HepG2 (cell line): ENCODE measurements around the gene HJURP. TPM values are rescaled to one million over a fixed set of nuclear protein-coding genes. Genes with fewer than 3 reads are reported as not detected.

Source experiments
- CERS6 ChIP-seq: sonication (generic); formaldehyde crosslinking; IDR thresholded peaks from 2 replicates; pipeline ENCODE4 v1.5.0; 2020; ENCODE audit warnings: missing genetic modification reagents
- EED ChIP-seq: sonication (generic); formaldehyde crosslinking; IDR thresholded peaks from 2 replicates; pipeline ENCODE4 v1.5.0; 2020; ENCODE audit warnings: mild to moderate bottlenecking, missing genetic modification reagents
- GTF2F1 ChIP-seq: fragments of 150-350 bp; IDR thresholded peaks from 2 replicates; pipeline ENCODE4 v1.6.1; 2014; ENCODE audit warnings: low read length
- JUND ChIP-seq: sonication (generic); formaldehyde crosslinking; IDR thresholded peaks from 2 replicates; pipeline ENCODE4 v1.8.0; 2022; ENCODE audit warnings: mild to moderate bottlenecking, missing genetic modification reagents
- NFIC ChIP-seq: IDR thresholded peaks from 2 replicates; pipeline ENCODE4 v1.6.1; 2012; ENCODE audit warnings: mild to moderate bottlenecking, low read length, inconsistent platforms
- POLR2G ChIP-seq: fragments of 200-400 bp; formaldehyde crosslinking; IDR thresholded peaks from 2 replicates; pipeline ENCODE4 v1.6.1; 2018; ENCODE audit warnings: mild to moderate bottlenecking, low read depth, low read length, moderate library complexity
- PRDM15 ChIP-seq: sonication (generic); formaldehyde crosslinking; IDR thresholded peaks from 2 replicates; pipeline ENCODE4 v1.4.0; 2020; ENCODE audit warnings: missing genetic modification reagents
- RXRA ChIP-seq: sonication (generic); formaldehyde crosslinking; IDR thresholded peaks from 2 replicates; pipeline ENCODE4 v1.5.1; 2020; ENCODE audit warnings: missing genetic modification reagents
- THAP8 ChIP-seq: sonication (generic); formaldehyde crosslinking; IDR thresholded peaks from 2 replicates; pipeline ENCODE4 v1.5.1; 2020; ENCODE audit warnings: missing genetic modification reagents, mild to moderate bottlenecking, borderline replicate concordance
- TOPORS ChIP-seq: sonication (generic); formaldehyde crosslinking; IDR thresholded peaks from 2 replicates; pipeline ENCODE4 v1.8.0; 2023; ENCODE audit warnings: mild to moderate bottlenecking, missing genetic modification reagents
- ZBTB1 ChIP-seq: sonication (generic); formaldehyde crosslinking; IDR thresholded peaks from 2 replicates; pipeline ENCODE4 v1.4.0; 2020; ENCODE audit warnings: missing genetic modification reagents, borderline replicate concordance
- ZBTB26 ChIP-seq: IDR thresholded peaks from 2 replicates; pipeline ENCODE4 v1.6.1; 2016; ENCODE audit warnings: missing compliant biosample characterization, missing genetic modification reagents, borderline replicate concordance
- ZBTB39 ChIP-seq: sonication (generic); formaldehyde crosslinking; IDR thresholded peaks from 2 replicates; pipeline ENCODE4 v1.5.0; 2020; ENCODE audit warnings: missing genetic modification reagents
- ZNF263 ChIP-seq: sonication (generic); formaldehyde crosslinking; IDR thresholded peaks from 2 replicates; pipeline ENCODE4 v1.4.0; 2020; ENCODE audit warnings: missing genetic modification reagents
- ZNF549 ChIP-seq: sonication (generic); formaldehyde crosslinking; IDR thresholded peaks from 2 replicates; pipeline ENCODE4 v1.5.0; 2020; ENCODE audit warnings: missing genetic modification reagents
- ZNF749 ChIP-seq: sonication (generic); formaldehyde crosslinking; IDR thresholded peaks from 2 replicates; pipeline ENCODE4 v1.8.0; 2022; ENCODE audit warnings: mild to moderate bottlenecking, missing genetic modification reagents, moderate library complexity, borderline replicate concordance
- ZUFSP ChIP-seq: sonication (generic); formaldehyde crosslinking; IDR thresholded peaks from 2 replicates; pipeline ENCODE4 v1.9.0; 2021; ENCODE audit warnings: missing genetic modification reagents, mild to moderate bottlenecking, borderline replicate concordance
- polyA plus RNA-seq, 8 experiments: library from polyadenylated mRNA; depleted of rRNA in 3 of 8; stranded (reverse) in 7 of 8; unstranded in 1 of 8; fragments of >200 nt; fragmentation: Illumina TruSeq in 4 of 8; extraction: Trizol in 4 of 8; gene quantifications; 2 replicates each; pipeline versions ENCODE4 v1.2.1 to v1.2.3, GENCODE V29; 2011 to 2016; ENCODE audit warnings: low read depth in 4 of 8, missing spikeins in 1 of 8, mixed read lengths in 1 of 8; ENCODE audit not compliant: insufficient read depth in 1 of 8
- total RNA-seq, 5 experiments: library from RNA; depleted of rRNA; stranded (reverse); fragments of >200 nt; fragmentation: Illumina TruSeq; extraction: Trizol; gene quantifications; 2 replicates each; pipeline ENCODE4 v1.2.3, GENCODE V29; 2016; ENCODE audit warnings: low read depth in 1 of 5

HJURP gene
- total and polyA plus RNA-seq, 2 of the 13 experiments (the other 11 are each of a cell fraction or from before 2014, with no cell fraction given), result 36.3 to 43.9 TPM

- no peak; the same call in 1 of the 2 replicates for TF ChIP-seq THAP8 (CRISPR knock-in tag)
- TF ChIP-seq RXRA (CRISPR knock-in tag), result no peak; the same call in 1 of the 2 replicates
- no peak for TF ChIP-seq ZNF549 (CRISPR knock-in tag)
- no peak for TF ChIP-seq ZUFSP (CRISPR knock-in tag)
- no peak for TF ChIP-seq GTF2F1
- peak; percentile 93 for TF ChIP-seq TOPORS (CRISPR knock-in tag)
- TF ChIP-seq POLR2G, result peak; percentile 89
- TF ChIP-seq CERS6 (CRISPR knock-in tag), result no peak
- peak; percentile 42; the same call in 1 of the 2 replicates for TF ChIP-seq PRDM15 (CRISPR knock-in tag)
- 0 out of 2 replicates have a peak, but pooled peaks have one; percentile 35 for TF ChIP-seq ZBTB1
- no peak for TF ChIP-seq JUND (CRISPR knock-in tag)
- peak; percentile 38; the same call in 1 of the 2 replicates for TF ChIP-seq ZNF263 (CRISPR knock-in tag)
- peak; percentile 96; the same call in 1 of the 2 replicates for TF ChIP-seq ZNF749 (CRISPR knock-in tag)
- no peak for TF ChIP-seq NFIC
- TF ChIP-seq ZBTB39 (CRISPR knock-in tag), result peak; percentile 71; the same call in 1 of the 2 replicates
- no peak for TF ChIP-seq ZBTB26 (CRISPR knock-in tag)
- peak; percentile 54; the same call in 1 of the 2 replicates for TF ChIP-seq EED (CRISPR knock-in tag)
Measured at GRCh38 chr2:233854241-233854981, at the start of gene HJURP (continued).
